Epithelial cell of esophagus (primary cell): ENCODE results near the gene HERC2.
"Not testable (repeated sequence)": the region's sequence is repeated elsewhere in the genome, so short reads cannot be mapped to it uniquely, and the experiment has no call there.

ENCODE experiments used
- DNase-seq: peaks from one replicate; pipeline ENCODE4 v3.0.0; 2010; ENCODE audit warnings: low read depth
- H3K4me3 ChIP-seq: 2 replicates; pipeline ENCODE4 v1.5.1; 2011; ENCODE audit warnings: mild to moderate bottlenecking, low read length, control low read depth
- TF ChIP-seq, protein P1 (sequence below): IDR thresholded peaks from 2 replicates; pipeline ENCODE4 v1.5.1; 2011; ENCODE audit warnings: low read depth, mild to moderate bottlenecking, low read length, control low read depth, inconsistent platforms; ENCODE audit not compliant: insufficient read depth; ENCODE audit errors: missing control alignments

Gene HERC2

DNA sequence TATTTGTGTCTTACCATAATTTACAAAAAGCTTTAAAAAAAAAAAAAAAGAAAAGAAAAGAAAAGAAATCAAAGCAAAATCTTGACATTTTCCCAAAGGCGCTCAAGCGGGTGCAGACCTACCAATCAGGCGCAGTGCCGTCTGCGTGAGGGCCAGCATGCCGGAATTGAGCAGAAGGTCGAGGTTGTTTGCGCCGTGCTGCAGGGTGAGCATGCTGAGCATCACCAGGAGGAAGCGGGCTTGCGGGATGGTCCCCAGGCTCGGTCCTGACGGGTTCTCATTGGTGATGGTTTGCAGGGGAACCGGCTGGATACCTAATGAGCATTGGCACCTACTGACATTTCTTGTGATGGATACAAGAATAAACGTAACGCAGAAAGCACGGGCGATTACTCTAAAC lies 93.9 kb downstream of the HERC2 start:
- H3K4me3 ChIP-seq, result no peak overlapping the region
- DNase-seq, result no peak
- TF ChIP-seq, protein P1, sequence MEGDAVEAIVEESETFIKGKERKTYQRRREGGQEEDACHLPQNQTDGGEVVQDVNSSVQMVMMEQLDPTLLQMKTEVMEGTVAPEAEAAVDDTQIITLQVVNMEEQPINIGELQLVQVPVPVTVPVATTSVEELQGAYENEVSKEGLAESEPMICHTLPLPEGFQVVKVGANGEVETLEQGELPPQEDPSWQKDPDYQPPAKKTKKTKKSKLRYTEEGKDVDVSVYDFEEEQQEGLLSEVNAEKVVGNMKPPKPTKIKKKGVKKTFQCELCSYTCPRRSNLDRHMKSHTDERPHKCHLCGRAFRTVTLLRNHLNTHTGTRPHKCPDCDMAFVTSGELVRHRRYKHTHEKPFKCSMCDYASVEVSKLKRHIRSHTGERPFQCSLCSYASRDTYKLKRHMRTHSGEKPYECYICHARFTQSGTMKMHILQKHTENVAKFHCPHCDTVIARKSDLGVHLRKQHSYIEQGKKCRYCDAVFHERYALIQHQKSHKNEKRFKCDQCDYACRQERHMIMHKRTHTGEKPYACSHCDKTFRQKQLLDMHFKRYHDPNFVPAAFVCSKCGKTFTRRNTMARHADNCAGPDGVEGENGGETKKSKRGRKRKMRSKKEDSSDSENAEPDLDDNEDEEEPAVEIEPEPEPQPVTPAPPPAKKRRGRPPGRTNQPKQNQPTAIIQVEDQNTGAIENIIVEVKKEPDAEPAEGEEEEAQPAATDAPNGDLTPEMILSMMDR, result no peak

GRCh38 chr15:28227303-28227702 lies 94.7 kb downstream of the HERC2 start:
- TF ChIP-seq, protein P1, result peak; percentile 55
- H3K4me3 ChIP-seq, result not testable (repeated sequence)
- peak; percentile 63 for DNase-seq

DNA sequence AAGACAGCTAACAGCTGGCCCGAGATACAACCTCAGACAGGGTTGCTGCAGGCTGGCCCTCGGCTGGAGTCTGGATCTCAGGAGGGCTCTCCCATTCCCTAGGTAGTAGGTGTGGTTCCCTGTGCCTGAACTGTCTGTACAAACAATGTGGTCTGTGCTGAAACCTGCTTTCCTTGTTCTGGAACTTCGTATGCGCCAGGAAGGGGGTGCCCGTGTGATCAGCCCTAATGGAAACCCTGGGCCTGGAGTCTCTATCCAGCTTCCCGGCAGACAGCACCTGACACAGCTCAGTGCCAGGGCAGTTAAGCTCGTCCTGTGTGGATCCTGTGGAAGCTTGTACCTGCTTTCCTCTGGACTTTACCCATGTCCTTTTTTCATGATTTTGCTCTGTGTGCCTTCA lies 99.4 kb downstream of the HERC2 start:
- H3K4me3 ChIP-seq, result not testable (repeated sequence)
- peak; percentile 72 for DNase-seq

- DNase-seq, H3K4me3 ChIP-seq: not testable (repeated sequence)
Measured at GRCh38 chr15:28221696-28222095, 100.3 kb downstream of the HERC2 start.

- H3K4me3 ChIP-seq, result no peak overlapping the region
- TF ChIP-seq, protein P1, result no peak
- DNase-seq, result no peak
Measured at GRCh38 chr15:28219116-28219515, 102.9 kb downstream of the HERC2 start.

DNA sequence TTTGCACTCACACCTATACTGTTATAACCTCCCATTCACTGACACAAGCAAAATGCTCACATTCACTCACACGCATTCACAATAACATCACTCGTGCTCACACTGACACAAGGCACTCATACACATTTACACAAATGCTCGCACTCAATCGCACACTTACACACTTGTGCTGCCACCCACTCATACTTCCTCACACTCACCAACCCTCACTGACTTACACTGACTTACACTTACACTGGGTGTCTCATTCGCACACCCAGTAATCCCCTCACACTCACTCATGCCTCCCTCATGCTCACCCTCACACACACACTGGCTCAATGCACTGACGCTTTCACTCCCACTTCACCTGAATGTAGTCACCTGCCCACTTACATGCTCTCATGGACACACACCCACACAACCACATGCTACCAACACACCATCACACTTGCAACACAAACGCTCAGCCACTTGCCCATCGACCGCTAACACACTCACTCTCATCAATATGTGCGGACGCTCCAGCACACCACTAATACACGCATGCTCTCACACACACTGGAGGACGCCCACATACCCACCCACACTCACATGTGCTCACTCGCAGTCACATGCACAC lies 104.9 kb downstream of the HERC2 start:
- H3K4me3 ChIP-seq, DNase-seq: not testable (repeated sequence)

- H3K4me3 ChIP-seq, DNase-seq: not testable (repeated sequence)
Measured at GRCh38 chr15:28215521-28215920, 106.5 kb downstream of the HERC2 start.

DNA sequence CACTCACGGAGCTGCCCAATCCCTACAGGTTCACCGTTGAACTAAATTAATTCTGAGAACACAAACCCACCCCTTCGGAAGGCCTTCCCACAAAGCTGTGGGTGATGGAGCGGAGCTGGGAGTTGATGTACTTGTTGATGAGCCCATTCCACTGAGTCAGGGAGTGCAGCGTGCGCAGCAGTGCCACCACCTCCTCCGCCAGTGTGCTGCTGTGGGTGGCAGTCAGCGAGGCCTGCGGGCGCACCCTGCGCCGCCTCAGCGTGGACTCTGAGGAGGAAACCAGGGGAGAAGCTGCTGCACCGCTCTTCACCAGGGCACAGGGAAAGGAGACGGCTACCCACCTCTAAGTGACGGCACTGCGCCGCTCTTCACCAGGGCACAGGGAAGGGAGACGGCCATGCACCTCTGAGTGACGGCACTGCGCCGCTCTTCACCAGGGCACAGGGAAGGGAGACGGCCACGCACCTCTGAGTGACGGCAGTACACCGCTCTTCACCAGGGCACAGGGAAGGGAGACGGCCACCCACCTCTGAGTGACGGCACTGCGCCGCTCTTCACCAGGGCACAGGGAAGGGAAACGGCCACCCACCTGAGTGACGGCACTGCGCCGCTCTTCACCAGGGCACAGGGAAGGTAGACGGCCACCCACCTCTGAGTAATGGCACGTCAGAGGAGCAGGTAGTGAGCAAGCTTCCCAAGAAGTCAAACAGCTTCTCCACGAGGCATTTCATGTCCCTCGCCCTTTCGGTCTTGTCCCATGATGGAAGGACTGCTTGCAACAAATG lies 107.8 kb downstream of the HERC2 start:
- H3K4me3 ChIP-seq, DNase-seq: not testable (repeated sequence)

DNA sequence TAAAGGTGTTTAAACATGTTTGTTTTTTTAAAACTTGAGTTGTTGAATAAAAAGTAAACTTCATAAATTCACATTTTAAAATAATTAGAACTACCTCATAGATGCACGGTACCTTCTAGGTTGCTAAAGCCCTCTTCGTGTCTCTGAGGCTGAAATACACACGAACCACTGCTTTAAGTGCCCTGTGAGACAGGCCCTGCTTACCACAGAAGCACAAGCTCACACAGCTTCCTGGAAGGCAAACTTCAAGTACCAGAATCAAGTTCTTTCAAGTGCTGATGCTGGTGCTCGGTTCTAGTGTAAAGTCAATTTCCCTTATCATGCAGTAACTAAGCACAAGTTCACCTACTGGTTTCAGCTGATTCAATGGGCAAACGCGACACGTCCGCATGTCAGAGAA lies 108.6 kb downstream of the HERC2 start:
- not testable (repeated sequence) for DNase-seq, H3K4me3 ChIP-seq

- TF ChIP-seq, protein P1, result no peak
- H3K4me3 ChIP-seq, result no peak overlapping the region
- no peak for DNase-seq
Measured at GRCh38 chr15:28208583-28208982, 113.4 kb downstream of the HERC2 start.

DNA sequence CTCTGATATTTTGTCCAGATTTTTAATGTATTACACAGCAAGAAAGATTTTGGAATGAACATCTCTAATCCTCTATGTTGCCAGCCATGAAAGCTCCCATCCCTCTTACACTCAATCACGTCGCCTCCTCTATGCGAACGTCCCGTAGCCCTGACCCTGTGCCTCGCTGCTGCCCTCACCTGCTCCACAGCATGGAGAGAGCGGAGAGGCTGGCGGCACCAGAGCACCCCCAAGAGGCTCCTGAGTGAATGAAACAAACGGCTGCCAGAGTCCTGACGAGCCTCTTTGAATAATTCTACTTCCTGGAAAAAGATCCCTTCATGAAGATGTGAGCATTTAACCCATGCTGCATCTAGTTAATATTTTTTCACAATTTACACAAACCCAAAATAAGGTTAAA lies 116.3 kb downstream of the HERC2 start:
- not testable (repeated sequence) for DNase-seq, H3K4me3 ChIP-seq

GRCh38 chr15:28203055-28203828 lies 118.7 kb downstream of the HERC2 start:
- not testable (repeated sequence) for DNase-seq, H3K4me3 ChIP-seq

- H3K4me3 ChIP-seq, DNase-seq: not testable (repeated sequence)
Measured at GRCh38 chr15:28202124-28202523, 119.9 kb downstream of the HERC2 start.

DNA sequence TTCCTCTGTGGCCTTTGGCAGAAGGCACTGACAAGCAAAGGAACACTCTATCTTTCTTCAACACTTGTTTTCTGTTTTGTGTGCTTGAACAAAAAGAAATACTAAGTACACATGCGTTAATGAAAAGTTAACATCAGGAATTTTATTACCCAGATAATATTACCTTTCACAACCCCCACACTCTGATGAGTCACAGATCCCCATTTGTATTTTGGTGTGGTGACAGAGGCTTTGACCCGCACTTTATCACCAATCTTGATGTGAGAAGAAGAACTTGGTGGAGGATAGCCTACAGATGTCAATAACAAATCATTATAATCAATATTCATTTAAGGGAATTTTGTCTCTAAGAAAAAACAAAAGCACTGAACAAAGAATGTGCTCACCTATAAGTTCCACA lies 123.8 kb downstream of the HERC2 start:
- not testable (repeated sequence) for H3K4me3 ChIP-seq

More for the DNA sequence above, 123.8 kb downstream of the HERC2 start:
- DNase-seq, result not testable (repeated sequence)
